Stimulated activated CD4-positive, alpha-beta T cell treated with anti-CD3 and anti-CD28 coated beads, Interleukin-2, amount 100 ng/mL, for 48 hours (primary cell): Measurements from ENCODE around the gene HERC3.

ENCODE experiments used
- DNase-seq, 2 donors: peaks; one replicate each; pipeline ENCODE4 v3.0.0-alpha.2; 2020

HERC3 gene

DNA sequence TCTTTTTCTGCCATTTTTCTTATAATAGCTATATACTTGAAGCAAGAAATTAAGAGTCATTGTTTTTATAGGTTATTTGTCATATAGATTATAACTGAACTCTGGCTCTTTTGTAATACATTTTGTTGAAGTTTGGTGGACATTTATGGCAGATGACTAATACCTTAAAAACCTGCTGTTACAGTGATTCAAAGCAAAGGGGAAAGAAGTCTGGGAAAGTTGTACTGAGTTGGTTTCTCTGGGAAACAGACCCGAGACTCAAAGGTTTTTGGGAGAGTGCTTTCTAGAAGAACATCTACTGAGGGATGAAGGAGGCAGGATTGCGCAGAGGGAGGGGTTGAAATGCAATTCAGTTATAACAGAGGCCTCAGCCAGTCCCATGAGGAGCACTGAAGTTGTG lies 69.5 kb downstream of the HERC3 start:
- no peak for DNase-seq

GRCh38 chr4:88672987-88673386 lies 80.7 kb downstream of the HERC3 start:
- DNase-seq = peak in 1 of 2 donors; percentile 12

DNA sequence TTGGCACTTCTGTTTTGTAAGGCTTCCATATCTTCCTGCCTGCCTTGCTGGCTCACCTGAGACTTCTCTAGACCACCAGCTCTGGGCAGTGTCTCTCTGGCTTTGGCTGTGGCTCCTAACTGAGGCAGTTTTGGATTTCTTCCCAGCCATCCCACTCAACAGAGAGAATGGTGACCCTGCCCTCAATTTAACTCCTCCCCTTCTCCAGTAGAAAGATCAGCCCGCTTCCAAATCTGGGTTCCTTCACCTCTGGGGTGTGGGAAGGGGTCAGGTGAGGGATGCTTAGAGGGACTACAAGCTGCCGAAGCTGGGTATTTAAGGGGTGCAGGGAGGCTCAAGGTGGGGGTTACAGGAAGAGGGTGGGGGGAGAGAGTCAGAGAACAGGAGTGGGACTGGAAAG lies 81.6 kb downstream of the HERC3 start:
- no peak for DNase-seq

GRCh38 chr4:88674565-88674964 lies 82.3 kb downstream of the HERC3 start:
- no peak for DNase-seq

DNA sequence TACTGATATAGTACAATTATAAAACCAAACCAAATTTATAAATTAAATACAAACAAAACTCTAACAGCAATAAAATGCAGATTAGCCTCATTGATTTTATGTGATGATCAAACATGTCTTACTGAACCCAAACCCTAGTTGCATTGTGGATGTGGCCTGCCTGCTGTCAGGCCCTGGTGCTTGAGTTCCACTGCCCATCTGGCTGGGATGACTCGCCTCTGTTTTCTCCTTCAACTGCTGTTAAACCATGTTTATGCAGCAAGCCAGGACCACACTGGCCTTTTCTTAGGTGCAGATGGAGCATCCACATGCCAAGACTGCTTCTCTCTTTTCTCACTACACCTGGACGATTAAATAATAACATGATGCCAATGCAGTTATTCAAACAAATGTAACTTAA lies 82.7 kb downstream of the HERC3 start:
- no peak for DNase-seq

DNA sequence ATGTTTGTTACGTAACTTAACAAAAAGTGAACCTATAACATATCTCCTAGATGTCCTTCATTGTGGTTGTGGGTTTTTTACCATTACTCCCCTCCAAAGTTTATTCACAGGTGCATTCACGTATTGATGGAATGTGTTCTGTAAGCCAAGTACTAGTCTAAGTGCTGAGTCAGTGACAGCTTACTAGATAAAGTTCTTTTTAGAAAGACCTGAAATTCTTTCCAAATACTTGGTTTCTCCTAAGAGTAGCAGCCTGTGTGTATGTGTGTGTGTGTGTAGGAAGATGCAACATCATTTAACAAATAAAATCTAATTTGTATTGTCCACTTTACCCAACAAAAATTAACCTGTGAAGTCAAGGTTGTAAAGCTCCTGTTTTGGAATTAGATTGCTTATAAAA lies 83.3 kb downstream of the HERC3 start:
- no peak for DNase-seq

GRCh38 chr4:88681209-88681608 lies 88.9 kb downstream of the HERC3 start:
- no peak for DNase-seq

- no peak for DNase-seq
Observed at GRCh38 chr4:88690355-88690754, 98.1 kb downstream of the HERC3 start.

- no peak for DNase-seq
Observed at GRCh38 chr4:88693792-88694191, 101.5 kb downstream of the HERC3 start.

GRCh38 chr4:88696630-88697029 lies 104.3 kb downstream of the HERC3 start:
- DNase-seq = no peak

- no peak for DNase-seq
Observed at GRCh38 chr4:88697141-88697540, 104.9 kb downstream of the HERC3 start.

- DNase-seq = peak; percentile 46 to 49
Observed at GRCh38 chr4:88697588-88698329, 105.5 kb downstream of the HERC3 start, which contains the start of gene NAP1L5. Gene NAP1L5 (minus strand): TSS chr4:88697829. CDS start chr4:88697754, 75 bp downstream.

GRCh38 chr4:88698519-88698918 lies 106.2 kb downstream of the HERC3 start:
- DNase-seq = no peak

GRCh38 chr4:88702782-88703181 lies 110.5 kb downstream of the HERC3 start:
- DNase-seq = no peak

DNA sequence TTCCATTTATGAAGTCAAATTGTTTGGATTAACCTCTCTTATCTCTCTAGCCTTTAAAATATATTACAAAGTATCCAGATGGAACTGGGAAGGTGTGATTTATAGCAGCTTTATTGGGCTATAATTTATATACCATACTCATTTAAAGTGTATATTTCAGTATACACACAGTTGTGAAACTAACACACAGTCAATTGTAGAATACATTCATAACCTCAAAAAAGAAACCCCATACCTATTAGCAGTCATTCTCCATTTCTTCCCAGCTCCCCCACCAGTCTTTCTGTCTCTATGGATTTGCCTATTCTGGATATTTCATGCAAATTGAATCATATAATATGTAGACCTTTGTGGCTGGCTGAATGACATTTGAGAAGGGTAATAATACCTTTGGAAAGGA lies 112.9 kb downstream of the HERC3 start:
- DNase-seq = no peak

DNA sequence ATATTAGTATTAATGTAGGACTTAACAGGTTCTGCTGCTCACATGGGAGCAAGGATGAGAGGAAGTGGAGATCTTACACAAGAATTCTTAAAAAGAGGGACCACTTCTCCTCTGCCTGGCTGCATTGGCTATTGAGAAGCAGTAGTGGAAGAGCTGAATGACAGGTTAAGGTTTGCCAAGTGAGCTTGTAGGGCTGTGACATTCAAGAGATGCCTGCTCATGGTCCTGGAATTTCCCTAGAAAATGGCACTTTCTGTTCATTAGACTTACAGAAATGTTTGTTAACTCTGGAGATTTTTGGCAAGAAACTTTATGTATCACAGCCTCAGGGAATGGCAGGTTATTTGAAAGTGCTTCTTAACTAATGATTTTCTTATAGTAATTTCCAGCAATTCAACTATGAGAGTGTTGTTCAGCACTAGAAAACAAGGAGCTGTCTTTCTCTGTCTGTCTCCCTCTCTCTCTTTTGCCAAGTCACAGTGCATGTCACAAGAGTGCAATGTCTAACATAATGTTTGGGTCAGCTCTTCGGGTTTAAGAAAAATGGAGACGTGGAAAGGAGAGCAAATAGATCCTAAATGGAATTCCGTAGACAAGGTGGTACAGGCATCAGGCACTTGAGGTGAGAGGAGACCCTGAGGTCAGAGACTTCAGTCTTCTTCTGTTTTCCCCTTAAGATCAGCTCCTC lies 113.7 kb downstream of the HERC3 start:
- no peak for DNase-seq

DNA sequence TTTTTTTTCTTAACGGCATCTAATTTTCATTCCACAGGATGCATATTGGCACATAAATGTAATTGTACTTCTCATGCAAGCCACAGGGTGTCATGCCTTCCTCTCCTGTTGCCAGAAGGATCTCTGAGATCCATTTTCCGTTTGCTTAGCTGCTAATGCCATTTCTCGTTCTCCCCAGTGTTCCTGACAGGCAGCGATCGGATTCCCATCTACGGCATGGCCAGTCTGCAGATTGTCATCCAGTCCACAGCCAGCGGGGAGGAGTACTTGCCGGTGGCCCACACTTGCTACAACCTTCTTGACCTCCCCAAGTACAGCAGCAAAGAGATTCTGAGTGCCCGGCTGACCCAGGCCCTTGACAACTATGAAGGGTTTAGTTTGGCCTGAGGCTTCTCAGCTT lies 114.3 kb downstream of the HERC3 start:
- DNase-seq = no peak

DNA sequence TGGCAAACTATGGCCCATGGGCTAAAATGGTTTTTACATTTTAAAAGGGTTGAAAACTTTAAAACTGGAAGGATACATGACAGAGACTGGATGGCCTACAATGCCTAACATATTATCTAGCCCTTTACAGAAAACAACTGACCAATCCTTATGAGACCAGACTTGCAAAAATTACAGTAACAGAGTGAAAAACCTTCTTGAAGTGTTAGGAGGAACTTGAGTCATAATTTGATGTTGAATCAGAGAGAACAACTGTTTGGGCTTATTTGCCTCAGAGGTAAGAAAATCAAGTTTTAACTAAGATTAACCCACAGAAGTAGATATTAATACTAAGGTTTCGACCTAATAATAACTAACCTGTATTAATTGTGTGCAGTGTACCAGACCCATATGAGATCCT lies 117.7 kb downstream of the HERC3 start:
- no peak for DNase-seq

GRCh38 chr4:88713782-88714181 lies 121.5 kb downstream of the HERC3 start:
- DNase-seq = no peak

GRCh38 chr4:88718098-88718497 lies 125.8 kb downstream of the HERC3 start:
- DNase-seq = no peak

DNA sequence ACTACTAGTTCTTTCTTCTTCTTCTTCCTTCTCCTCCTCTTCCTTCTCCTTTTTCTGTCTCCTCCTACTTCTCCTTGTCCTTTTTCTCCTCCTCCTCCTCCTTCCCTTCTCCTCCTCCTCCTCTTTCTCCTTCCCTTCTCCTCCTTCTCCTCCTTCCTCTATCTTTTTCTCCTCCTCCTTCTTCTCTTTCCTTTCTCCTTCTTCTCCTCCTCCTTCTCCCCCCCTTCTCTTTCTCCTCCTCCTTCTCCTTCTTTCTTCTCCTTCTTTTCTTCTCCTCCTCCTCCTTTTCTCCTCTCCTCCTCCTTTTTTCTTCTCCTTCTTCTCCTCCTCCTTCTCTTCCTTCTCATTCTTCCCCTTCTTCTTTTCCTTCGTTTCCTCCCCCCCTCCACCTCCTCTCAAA lies 127.1 kb downstream of the HERC3 start:
- DNase-seq = no peak

DNA sequence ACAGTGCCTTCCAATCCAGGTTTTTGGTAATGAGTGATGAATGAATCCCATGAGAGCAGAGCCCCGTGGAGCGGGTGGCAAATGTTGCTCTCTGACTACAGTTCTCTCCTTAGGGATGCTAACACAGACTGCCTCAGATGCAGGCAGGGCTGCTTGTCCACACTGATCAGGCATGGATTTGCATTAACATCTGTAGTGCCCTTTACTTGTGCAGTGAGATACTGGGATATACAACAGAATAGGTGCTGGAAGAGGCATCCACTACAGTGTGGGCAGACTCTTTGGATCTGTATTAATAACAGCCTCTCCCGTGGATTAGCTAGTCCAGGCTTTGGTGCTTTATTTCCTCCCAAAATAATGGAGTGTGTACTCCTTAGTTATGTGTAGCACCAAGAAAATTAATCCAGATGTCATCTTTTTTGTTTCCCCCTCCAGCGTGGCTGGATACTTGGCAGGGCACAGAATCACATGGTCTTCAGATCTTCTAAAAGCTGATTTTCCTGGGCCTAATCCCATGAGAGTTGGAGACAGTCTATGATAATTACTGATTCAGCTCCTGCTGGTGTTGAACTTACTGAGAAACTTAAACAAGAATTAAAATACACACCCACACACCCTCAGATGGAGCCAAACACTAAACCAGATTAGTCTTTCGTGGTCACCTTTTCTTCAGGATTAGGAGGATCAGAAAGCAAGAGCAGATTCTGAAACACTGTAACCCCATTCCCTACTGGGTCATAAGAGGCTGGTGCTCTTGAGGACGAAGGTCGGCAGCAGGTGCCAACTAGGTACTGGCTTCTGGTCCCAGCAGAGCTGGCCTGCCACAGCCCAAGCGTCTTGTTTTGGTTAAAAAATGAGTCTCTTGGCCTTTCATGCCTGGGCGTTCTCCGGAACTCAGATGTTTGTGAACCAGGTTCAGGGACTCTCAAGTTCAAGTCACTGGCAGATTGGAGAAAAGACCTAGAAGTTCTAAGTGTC lies 128.5 kb downstream of the HERC3 start:
- DNase-seq = no peak

DNA sequence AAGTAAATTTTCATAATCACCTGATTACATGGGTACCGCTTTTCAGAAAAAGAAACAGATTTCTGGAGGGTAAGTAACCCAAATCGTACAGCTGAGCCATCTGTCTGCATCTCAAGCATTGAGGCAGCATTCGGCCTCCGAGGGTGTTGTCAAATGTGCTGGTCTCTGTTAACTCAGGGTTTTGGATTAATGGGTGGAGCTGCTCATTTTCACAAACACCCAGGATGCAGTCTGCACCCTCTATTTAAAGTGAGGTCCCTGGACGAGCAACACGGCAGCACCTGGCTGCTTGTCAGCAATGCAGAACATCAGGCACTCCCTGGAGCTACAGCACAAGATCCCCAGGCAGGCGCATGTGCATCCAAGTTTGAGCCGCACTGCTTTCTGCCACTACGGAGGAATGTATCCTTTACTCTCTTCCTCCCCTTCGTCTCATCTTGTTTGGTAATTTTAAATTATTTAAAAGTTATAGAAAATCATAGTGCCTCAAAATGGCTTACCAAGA lies 130.0 kb downstream of the HERC3 start:
- no peak for DNase-seq
